Non-pigmented ciliary epithelial cell (primary cell): Measurements from ENCODE around the gene MKS1.

Source experiments
- DNase-seq: peaks from one replicate; pipeline ENCODE4 v3.0.0-alpha.2; 2010; ENCODE audit warnings: low read depth

MKS1 gene

GRCh38 chr17:58219007-58219788, at the start of gene MKS1:
MKS1 (minus strand) TSS chr17:58219255; CDS start chr17:58219230, 25 bp downstream.
- DNase-seq: peak; percentile 52

DNA sequence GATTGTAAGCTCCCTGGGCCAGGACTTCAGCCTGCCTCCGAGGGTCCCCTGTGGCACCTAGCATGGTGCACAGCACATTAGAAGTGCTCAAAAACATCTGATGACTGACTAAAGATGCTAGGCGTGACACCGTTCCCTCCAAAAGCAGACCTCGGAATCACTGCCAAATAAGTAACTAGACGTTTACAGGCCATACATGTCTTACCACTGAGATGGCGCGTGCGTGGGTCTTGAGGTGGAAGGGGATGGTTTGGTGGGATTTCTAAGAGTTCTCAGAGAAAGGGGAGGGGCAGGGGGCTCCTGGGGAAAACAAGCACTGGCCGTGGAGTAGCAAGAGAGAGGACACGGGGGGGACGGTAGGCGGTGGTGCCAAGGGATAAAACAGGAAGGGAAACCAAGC, 49.3 kb upstream of the MKS1 start:
- DNase-seq: no peak

GRCh38 chr17:58267347-58268324, 48.6 kb upstream of the MKS1 start:
- DNase-seq: no peak

- DNase-seq: no peak
These were observed 47.1 kb upstream of the MKS1 start for GRCh38 chr17:58265902-58266875.

DNA sequence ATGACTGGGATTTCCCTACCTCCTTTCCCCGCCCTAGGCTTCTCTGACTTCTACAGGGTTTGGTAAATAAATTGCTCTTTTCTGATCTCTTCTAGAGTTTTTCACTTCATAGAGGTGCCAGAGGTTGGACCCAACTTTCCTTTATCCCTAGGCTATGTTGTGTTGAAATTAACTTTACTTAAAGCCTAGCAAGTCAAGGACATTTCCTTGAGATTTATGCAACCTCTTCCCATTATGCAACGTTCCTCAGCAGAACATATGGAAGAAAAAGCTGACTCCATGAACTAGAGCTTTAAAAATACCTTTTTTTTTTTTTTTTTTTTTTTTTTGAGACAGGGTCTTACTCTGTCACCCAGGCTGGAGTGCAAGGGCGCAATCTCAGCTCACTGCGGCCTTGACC, 46.2 kb upstream of the MKS1 start:
- no peak for DNase-seq

GRCh38 chr17:58264407-58265103, 45.5 kb upstream of the MKS1 start:
- DNase-seq: no peak

DNA sequence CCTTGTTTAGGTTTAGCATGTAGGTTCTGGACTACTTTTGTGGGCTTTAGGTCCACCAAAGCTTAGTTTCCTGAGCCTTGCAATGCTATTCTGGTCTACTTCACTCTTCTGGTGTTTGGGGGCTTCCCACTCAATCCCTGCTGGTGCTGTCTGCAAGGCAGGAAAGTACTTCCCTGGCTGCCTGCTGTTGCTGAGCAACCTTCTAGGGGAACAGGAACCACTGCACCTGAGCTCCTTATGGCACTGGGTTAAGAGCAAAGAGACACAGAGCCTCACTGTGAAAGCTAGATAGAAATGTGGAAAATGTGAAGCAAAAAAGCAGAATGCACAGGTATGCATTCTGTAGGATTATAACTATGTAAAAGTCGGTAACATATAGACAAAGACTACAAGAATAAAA, 44.7 kb upstream of the MKS1 start:
- DNase-seq: no peak

- DNase-seq: no peak
These were observed 43.1 kb upstream of the MKS1 start for GRCh38 chr17:58262149-58262548.

- no peak for DNase-seq
These were observed 35.7 kb upstream of the MKS1 start for GRCh38 chr17:58254803-58255202.

DNA sequence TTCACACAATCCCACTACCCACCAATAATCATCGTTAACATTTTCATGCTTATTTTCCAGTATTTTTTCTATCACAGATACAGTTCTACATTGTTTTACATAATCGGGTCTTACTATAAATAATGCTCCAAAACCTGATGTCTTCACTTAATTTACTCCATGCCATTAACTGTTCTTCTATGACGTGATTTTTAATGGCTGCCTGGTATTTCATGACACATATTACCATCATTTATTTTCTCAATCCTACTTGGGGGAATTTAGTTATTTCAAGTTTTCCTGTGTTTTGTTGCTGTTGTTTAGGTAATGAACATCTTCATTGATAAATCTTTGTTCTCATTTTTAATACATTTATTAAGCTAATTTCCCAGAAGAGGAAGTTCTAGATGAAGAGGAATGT, 34.0 kb upstream of the MKS1 start:
- DNase-seq: no peak

DNA sequence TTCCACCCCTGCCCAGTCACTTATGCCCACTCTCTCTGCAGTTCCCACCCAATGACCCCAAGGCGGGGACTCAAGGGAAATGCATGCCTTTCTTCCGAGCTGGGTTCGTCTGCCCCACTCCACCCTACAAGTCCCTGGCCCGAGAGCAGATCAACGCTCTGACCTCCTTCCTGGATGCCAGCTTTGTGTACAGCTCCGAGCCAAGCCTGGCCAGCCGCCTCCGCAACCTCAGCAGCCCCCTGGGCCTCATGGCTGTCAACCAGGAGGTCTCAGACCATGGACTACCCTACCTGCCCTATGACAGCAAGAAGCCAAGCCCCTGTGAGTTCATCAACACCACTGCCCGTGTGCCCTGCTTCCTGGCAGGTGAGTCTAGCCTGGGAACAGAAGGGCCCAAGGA, 33.1 kb upstream of the MKS1 start:
- no peak for DNase-seq

DNA sequence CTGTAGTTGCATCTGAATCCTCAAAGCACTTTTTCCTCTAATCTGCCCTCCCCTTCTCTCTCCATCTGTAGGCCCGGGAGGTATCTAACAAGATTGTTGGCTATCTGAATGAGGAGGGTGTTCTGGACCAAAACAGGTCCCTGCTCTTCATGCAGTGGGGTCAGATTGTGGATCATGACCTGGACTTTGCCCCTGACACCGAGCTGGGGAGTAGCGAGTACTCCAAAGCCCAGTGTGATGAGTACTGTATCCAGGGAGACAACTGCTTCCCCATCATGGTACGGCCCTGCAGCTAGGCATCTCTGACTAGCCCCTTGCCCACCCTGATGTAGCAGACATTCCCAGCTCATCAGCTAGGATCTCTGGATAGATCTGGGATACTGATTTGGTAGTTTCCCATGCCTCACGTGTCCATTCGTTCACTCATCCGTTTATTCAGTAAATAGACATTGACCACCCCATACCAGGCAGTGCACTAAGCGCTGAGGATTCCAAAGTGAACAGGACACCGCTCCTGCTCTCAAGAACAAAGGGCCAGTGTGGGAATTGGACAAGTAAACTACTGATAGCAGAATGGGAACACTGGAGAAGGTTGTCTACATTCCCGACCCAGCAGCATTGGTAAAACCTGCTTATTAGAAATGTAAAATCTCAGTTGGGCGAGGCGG, 31.4 kb upstream of the MKS1 start:
- no peak for DNase-seq

- DNase-seq: no peak
These were observed 30.4 kb upstream of the MKS1 start for GRCh38 chr17:58249270-58250133.

DNA sequence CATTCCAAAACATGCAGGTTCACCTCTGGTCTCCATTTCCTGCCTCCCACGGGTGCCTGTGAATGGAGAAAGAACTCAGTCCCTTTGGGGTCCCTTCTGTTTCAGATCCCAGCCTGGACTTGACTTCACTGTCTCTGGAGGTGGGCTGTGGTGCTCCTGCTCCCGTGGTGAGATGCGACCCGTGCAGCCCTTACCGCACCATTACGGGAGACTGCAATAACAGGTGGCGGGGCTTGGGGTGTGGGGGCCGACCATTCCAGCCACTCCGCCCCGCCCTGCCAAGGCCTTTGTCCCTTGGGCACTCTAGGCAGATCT, 29.9 kb upstream of the MKS1 start:
- DNase-seq: no peak

DNA sequence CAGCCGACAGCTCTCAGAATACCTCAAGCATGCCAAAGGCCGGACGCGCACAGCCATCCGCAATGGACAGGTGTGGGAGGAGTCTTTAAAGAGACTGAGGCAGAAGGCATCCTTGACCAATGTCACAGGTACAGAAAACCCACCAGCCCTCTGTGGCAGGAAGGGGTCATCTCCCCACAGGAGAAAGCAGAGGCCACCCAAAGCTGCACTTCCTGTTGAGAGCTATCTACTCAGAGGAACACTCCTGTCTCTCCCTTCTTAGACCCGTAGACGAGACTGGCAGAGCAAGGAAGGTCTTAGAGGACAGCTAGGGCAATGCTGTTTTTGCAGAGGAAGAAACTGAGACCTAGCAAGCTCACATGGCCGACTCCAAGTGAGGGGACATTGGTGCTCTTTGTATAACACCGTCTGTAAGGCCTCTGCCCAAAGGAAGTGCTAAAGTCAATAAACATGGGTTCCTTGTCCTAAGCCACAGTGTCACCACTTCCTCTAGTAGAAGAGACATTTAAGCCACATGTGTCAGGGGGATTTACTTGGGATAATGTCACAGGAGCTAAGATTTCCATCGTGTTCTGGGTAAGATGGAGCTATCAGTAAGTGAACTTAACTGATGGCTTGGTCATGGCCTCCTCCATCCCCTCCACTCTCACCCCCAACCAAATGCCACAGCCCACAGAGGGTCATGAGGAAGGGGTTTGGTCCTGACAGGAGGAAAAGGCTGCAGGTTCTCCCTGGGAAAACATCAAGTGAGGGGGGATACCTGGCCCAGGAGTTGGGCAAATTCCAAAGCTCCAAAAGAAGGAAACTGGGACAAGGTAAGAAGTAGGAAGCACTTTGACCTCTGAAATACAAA, 28.7 kb upstream of the MKS1 start:
- no peak for DNase-seq

- DNase-seq: no peak
These were observed 27.7 kb upstream of the MKS1 start for GRCh38 chr17:58246781-58247180.

GRCh38 chr17:58246104-58246740, 27.2 kb upstream of the MKS1 start:
- no peak for DNase-seq

GRCh38 chr17:58245428-58246103, 26.5 kb upstream of the MKS1 start:
- no peak for DNase-seq
